Measurements from ENCODE around the gene DLG2. TPM values are rescaled to one million over a fixed set of nuclear protein-coding genes. Genes with fewer than 3 reads are reported as not detected.

Gene DLG2
- total RNA-seq, 1 experiment from 2014 or later, result 2.7 TPM

- Histone ChIP-seq H3K36me3 (ENCODE audit: insufficient read depth, low read length) (no peaks in the 10 kb centered on the region), H3K27ac (ENCODE audit: low read length) (no peak overlapping the region), H3K4me1 (ENCODE audit: low read length) (no peaks in the 10 kb centered on the region), H3K9me3 (ENCODE audit: low read length) (no peaks in the 10 kb centered on the region), H4K20me1 (ENCODE audit: insufficient read depth, low read depth, low read length) (no peaks in the 10 kb centered on the region), H3K4me2 (ENCODE audit: low read depth, low read length, poor library complexity, severe bottlenecking) (no peak overlapping the region), H3K4me3 (ENCODE audit: low read length) (no peak overlapping the region), H3K79me2 (ENCODE audit: low read length) (no peaks in the 10 kb centered on the region), H3K27me3 (ENCODE audit: low read length) (no peaks in the 10 kb centered on the region), H2AFZ (ENCODE audit: low read length) (no peak overlapping the region), H3K9me2 (replicated peaks; ENCODE audit: insufficient read depth, low read length) (no peaks in the 10 kb centered on the region), H3K9ac (ENCODE audit: low read length) (no peak overlapping the region)
- DNase-seq, result no peak
These were observed 1604.9 kb downstream of the DLG2 start for GRCh38 chr11:84022201-84022600.

DNA sequence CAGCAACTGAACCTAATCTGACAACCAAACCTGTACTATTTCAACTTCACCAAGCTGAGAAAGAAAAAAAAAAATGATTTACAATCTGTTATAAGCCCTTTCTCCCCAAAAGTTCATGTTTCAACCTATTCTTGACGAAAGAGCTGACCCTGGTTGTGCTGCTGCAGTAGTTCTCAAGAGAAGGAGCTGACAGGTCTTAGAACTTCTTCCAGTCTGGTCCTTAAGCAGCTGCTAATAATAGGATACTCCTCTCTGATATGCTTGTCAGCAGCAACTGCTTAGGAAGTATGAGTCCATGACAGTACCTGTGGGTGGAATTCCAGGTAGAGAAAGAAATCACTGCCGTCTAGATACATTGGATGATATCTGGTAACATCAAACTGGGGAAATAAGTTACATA is 1605.9 kb downstream of the DLG2 start:
- Histone ChIP-seq H3K27me3 (ENCODE audit: low read length) (no peaks in the 10 kb centered on the region), H3K4me1 (ENCODE audit: low read length) (no peaks in the 10 kb centered on the region)
- DNase-seq, result no peak

GRCh38 chr11:84019571-84020194 is 1607.5 kb downstream of the DLG2 start:
- no peaks in the 10 kb centered on the region for H3K9me2 ChIP-seq (replicated peaks; ENCODE audit: insufficient read depth, low read length)
- H3K4me3 ChIP-seq (ENCODE audit: low read length), result no peak overlapping the region
- DNase-seq, result no peak
- H3K4me2 ChIP-seq (ENCODE audit: low read depth, low read length, poor library complexity, severe bottlenecking), result no peak overlapping the region
- H3K9me3 ChIP-seq (ENCODE audit: low read length), result no peaks in the 10 kb centered on the region
- H2AFZ ChIP-seq (ENCODE audit: low read length), result no peak overlapping the region
- no peaks in the 10 kb centered on the region for H4K20me1 ChIP-seq (ENCODE audit: insufficient read depth, low read depth, low read length)
- no peaks in the 10 kb centered on the region for H3K4me1 ChIP-seq (ENCODE audit: low read length)
- no peak overlapping the region for H3K9ac ChIP-seq (ENCODE audit: low read length)
- H3K27ac ChIP-seq (ENCODE audit: low read length), result no peak overlapping the region
- no peaks in the 10 kb centered on the region for H3K79me2 ChIP-seq (ENCODE audit: low read length)
- no peaks in the 10 kb centered on the region for H3K36me3 ChIP-seq (ENCODE audit: insufficient read depth, low read length)
- H3K27me3 ChIP-seq (ENCODE audit: low read length), result no peaks in the 10 kb centered on the region

More for the DNA sequence above, 1605.9 kb downstream of the DLG2 start:
- no peaks in the 10 kb centered on the region for H3K79me2 ChIP-seq (ENCODE audit: low read length)
- H3K4me2 ChIP-seq (ENCODE audit: low read depth, low read length, poor library complexity, severe bottlenecking), result no peak overlapping the region
- no peaks in the 10 kb centered on the region for H3K9me3 ChIP-seq (ENCODE audit: low read length)
- H3K9ac ChIP-seq (ENCODE audit: low read length), result no peak overlapping the region
- H4K20me1 ChIP-seq (ENCODE audit: insufficient read depth, low read depth, low read length), result no peaks in the 10 kb centered on the region
- H3K4me3 ChIP-seq (ENCODE audit: low read length), result no peak overlapping the region
- no peaks in the 10 kb centered on the region for H3K9me2 ChIP-seq (replicated peaks; ENCODE audit: insufficient read depth, low read length)
- H2AFZ ChIP-seq (ENCODE audit: low read length), result no peak overlapping the region
- H3K36me3 ChIP-seq (ENCODE audit: insufficient read depth, low read length), result no peaks in the 10 kb centered on the region
- H3K27ac ChIP-seq (ENCODE audit: low read length), result no peak overlapping the region

- DNase-seq, result no peak
- H3K9ac ChIP-seq (ENCODE audit: low read length), result no peak overlapping the region
- no peaks in the 10 kb centered on the region for H3K9me3 ChIP-seq (ENCODE audit: low read length)
- no peak overlapping the region for H3K4me3 ChIP-seq (ENCODE audit: low read length)
- H2AFZ ChIP-seq (ENCODE audit: low read length), result no peak overlapping the region
- H3K27me3 ChIP-seq (ENCODE audit: low read length), result no peaks in the 10 kb centered on the region
- no peaks in the 10 kb centered on the region for H3K79me2 ChIP-seq (ENCODE audit: low read length)
- H3K9me2 ChIP-seq (replicated peaks; ENCODE audit: insufficient read depth, low read length), result no peaks in the 10 kb centered on the region
- no peaks in the 10 kb centered on the region for H3K4me1 ChIP-seq (ENCODE audit: low read length)
- H3K27ac ChIP-seq (ENCODE audit: low read length), result no peak overlapping the region
- H4K20me1 ChIP-seq (ENCODE audit: insufficient read depth, low read depth, low read length), result no peaks in the 10 kb centered on the region
- no peak overlapping the region for H3K4me2 ChIP-seq (ENCODE audit: low read depth, low read length, poor library complexity, severe bottlenecking)
- no peaks in the 10 kb centered on the region for H3K36me3 ChIP-seq (ENCODE audit: insufficient read depth, low read length)
These were observed 1612.6 kb downstream of the DLG2 start for GRCh38 chr11:84014539-84014938.

- no peaks in the 10 kb centered on the region for H3K4me1 ChIP-seq (ENCODE audit: low read length)
- H3K9me3 ChIP-seq (ENCODE audit: low read length), result no peaks in the 10 kb centered on the region
- no peak overlapping the region for H3K27ac ChIP-seq (ENCODE audit: low read length)
- no peak overlapping the region for H3K9ac ChIP-seq (ENCODE audit: low read length)
- DNase-seq, result no peak
- H2AFZ ChIP-seq (ENCODE audit: low read length), result no peak overlapping the region
- no peaks in the 10 kb centered on the region for H3K36me3 ChIP-seq (ENCODE audit: insufficient read depth, low read length)
- no peak overlapping the region for H3K4me2 ChIP-seq (ENCODE audit: low read depth, low read length, poor library complexity, severe bottlenecking)
- H3K79me2 ChIP-seq (ENCODE audit: low read length), result no peaks in the 10 kb centered on the region
- H3K4me3 ChIP-seq (ENCODE audit: low read length), result no peak overlapping the region
- H4K20me1 ChIP-seq (ENCODE audit: insufficient read depth, low read depth, low read length), result no peaks in the 10 kb centered on the region
- H3K27me3 ChIP-seq (ENCODE audit: low read length), result no peaks in the 10 kb centered on the region
- H3K9me2 ChIP-seq (replicated peaks; ENCODE audit: insufficient read depth, low read length), result no peaks in the 10 kb centered on the region
These were observed 1614.8 kb downstream of the DLG2 start for GRCh38 chr11:84012171-84012826.

GRCh38 chr11:84003181-84003580 is 1624.0 kb downstream of the DLG2 start:
- H3K4me3 ChIP-seq (ENCODE audit: low read length), result no peak overlapping the region
- H3K79me2 ChIP-seq (ENCODE audit: low read length), result no peaks in the 10 kb centered on the region
- H2AFZ ChIP-seq (ENCODE audit: low read length), result no peak overlapping the region
- H3K4me2 ChIP-seq (ENCODE audit: low read depth, low read length, poor library complexity, severe bottlenecking), result no peak overlapping the region
- no peaks in the 10 kb centered on the region for H3K27me3 ChIP-seq (ENCODE audit: low read length)
- H3K27ac ChIP-seq (ENCODE audit: low read length), result no peak overlapping the region
- DNase-seq, result no peak
- no peaks in the 10 kb centered on the region; the same call in 1 of the 2 replicates for H3K36me3 ChIP-seq (ENCODE audit: insufficient read depth, low read length)
- H3K9ac ChIP-seq (ENCODE audit: low read length), result no peak overlapping the region
- H3K9me2 ChIP-seq (replicated peaks; ENCODE audit: insufficient read depth, low read length), result no peaks in the 10 kb centered on the region
- no peaks in the 10 kb centered on the region for H3K4me1 ChIP-seq (ENCODE audit: low read length)
- H4K20me1 ChIP-seq (ENCODE audit: insufficient read depth, low read depth, low read length), result no peaks in the 10 kb centered on the region
- H3K9me3 ChIP-seq (ENCODE audit: low read length), result peaks cover 41% of the 10 kb centered on the region

GRCh38 chr11:83998921-83999320 is 1628.2 kb downstream of the DLG2 start:
- no peaks in the 10 kb centered on the region for H3K9me2 ChIP-seq (replicated peaks; ENCODE audit: insufficient read depth, low read length)

GRCh38 chr11:83990160-83990733 is 1636.9 kb downstream of the DLG2 start:
- Histone ChIP-seq H3K27me3 (ENCODE audit: low read length) (0 out of 2 replicates have a peak, but pooled peaks cover 3% of the 10 kb centered on the region), H3K9me2 (replicated peaks; ENCODE audit: insufficient read depth, low read length) (no peaks in the 10 kb centered on the region; the same call in 1 of the 2 replicates), H3K4me1 (ENCODE audit: low read length) (no peaks in the 10 kb centered on the region), H2AFZ (ENCODE audit: low read length) (no peak overlapping the region), H4K20me1 (ENCODE audit: insufficient read depth, low read depth, low read length) (no peaks in the 10 kb centered on the region), H3K27ac (ENCODE audit: low read length) (no peak overlapping the region), H3K79me2 (ENCODE audit: low read length) (no peaks in the 10 kb centered on the region), H3K9ac (ENCODE audit: low read length) (no peak overlapping the region), H3K9me3 (ENCODE audit: low read length) (no peaks in the 10 kb centered on the region), H3K4me2 (ENCODE audit: low read depth, low read length, poor library complexity, severe bottlenecking) (no peak overlapping the region), H3K4me3 (ENCODE audit: low read length) (no peak overlapping the region), H3K36me3 (ENCODE audit: insufficient read depth, low read length) (no peaks in the 10 kb centered on the region)
- no peak for DNase-seq

More at GRCh38 chr11:83998921-83999320, 1628.2 kb downstream of the DLG2 start:
- Histone ChIP-seq H3K79me2 (ENCODE audit: low read length) (no peaks in the 10 kb centered on the region), H4K20me1 (ENCODE audit: insufficient read depth, low read depth, low read length) (no peaks in the 10 kb centered on the region), H2AFZ (ENCODE audit: low read length) (no peak overlapping the region), H3K9ac (ENCODE audit: low read length) (no peak overlapping the region), H3K27me3 (ENCODE audit: low read length) (no peaks in the 10 kb centered on the region), H3K9me3 (ENCODE audit: low read length) (peaks cover 41% of the 10 kb centered on the region), H3K27ac (ENCODE audit: low read length) (no peak overlapping the region), H3K4me2 (ENCODE audit: low read depth, low read length, poor library complexity, severe bottlenecking) (no peak overlapping the region), H3K4me1 (ENCODE audit: low read length) (no peaks in the 10 kb centered on the region), H3K36me3 (ENCODE audit: insufficient read depth, low read length) (no peaks in the 10 kb centered on the region; the same call in 1 of the 2 replicates), H3K4me3 (ENCODE audit: low read length) (no peak overlapping the region)
- DNase-seq, result no peak

Data from Karpas-422 (cell line).